Activated T-cell treated with anti-CD3 and anti-CD28 coated beads, Interleukin-2, amount 50 U/mL, for 4 hours (primary cell): ENCODE measurements around the gene DHX8. TPM values are rescaled to one million over a fixed set of nuclear protein-coding genes. Genes with fewer than 3 reads are reported as not detected.

Experiments
- total RNA-seq, 3 donors: library from RNA; stranded (reverse); gene quantifications; one replicate each; pipeline ENCODE4 v1.2.1, GENCODE V29; 2021

DHX8 gene
- total RNA-seq, 3 donors from 2014 or later: 54.3 to 58.3 (median 56.7) TPM

Other genes with a start within 250 kb of the DHX8 start
- 1,000 to 10,000 TPM; 1,770 to 1,970 (median 1,905) TPM for gene RNU2-1, start 250.0 kb upstream of the DHX8 start, total RNA-seq
- gene ARL4D, start 85.0 kb upstream of the DHX8 start, total RNA-seq: 1 to 10 TPM; 1.7 to 2.6 (median 1.8) TPM
- gene ETV4, start 62.4 kb downstream of the DHX8 start, total RNA-seq: 1 to 10 TPM; 1.1 to 2.2 (median 2.2) TPM
- gene MEOX1, start 177.9 kb downstream of the DHX8 start, total RNA-seq: under 1 TPM; 0.21 to 0.35 (median 0.24) TPM